Prostate gland (tissue), 2 donors: Measurements from ENCODE around the gene ZFHX2. TPM values are rescaled to one million over a fixed set of nuclear protein-coding genes. Genes with fewer than 3 reads are reported as not detected.

Source experiments
- DNase-seq: peaks from one replicate; pipeline ENCODE4 v3.0.0-alpha.2; 2019; ENCODE audit warnings: low spot score
- H3K27ac ChIP-seq, 2 donors: fragments of 200-600 bp; sonication (generic); 2 replicates each; pipeline ENCODE4 v1.5.1; 2017 to 2019
- H3K27me3 ChIP-seq: fragments of 200-600 bp; sonication (generic); replicated peaks from 2 replicates; pipeline ENCODE4 v1.5.1; 2019; ENCODE audit not compliant: insufficient read depth
- H3K36me3 ChIP-seq, 2 donors: fragments of 200-600 bp; sonication (generic); 1 replicate in 1 of 2; 2 replicates in 1 of 2; pipeline versions ENCODE4 v1.5.1 to v1.8.1; 2017 to 2019
- H3K4me1 ChIP-seq: fragments of 200-600 bp; sonication (generic); replicated peaks from 2 replicates; pipeline ENCODE4 v1.5.1; 2019
- H3K4me3 ChIP-seq, 2 donors: fragments of 200-600 bp; sonication (generic); 2 replicates each; pipeline ENCODE4 v1.5.1; 2017 to 2019
- H3K9me3 ChIP-seq: fragments of 200-600 bp; sonication (generic); 2 replicates; pipeline ENCODE4 v1.5.1; 2017
- POLR2A ChIP-seq: fragments of 450-650 bp; IDR thresholded peaks from one replicate; pipeline ENCODE4 v1.6.1; 2016; ENCODE audit warnings: antibody characterized with exemption, mild to moderate bottlenecking
- POLR2AphosphoS5 ChIP-seq: sonication (generic); formaldehyde crosslinking; IDR thresholded peaks from one replicate; pipeline ENCODE4 v1.6.1; 2017; ENCODE audit warnings: antibody characterized with exemption
- WGBS: methylation state at CpG from one replicate; pipeline ENCODE4 v1.1.5; 2018; 5-methylcytosine and 5-hydroxymethylcytosine counted together
- intact Hi-C: fragments of 100-400 bp; cut with DNase I; formaldehyde crosslinking; loops from one replicate; pipeline ENCODE4 v1.14.2; 2022
- total RNA-seq, 2 donors: library from RNA; depleted of rRNA; stranded (reverse); fragments of >200 nt; gene quantifications; one replicate each; pipeline ENCODE4 v1.1.0, GENCODE V29; 2016
- TF ChIP-seq, protein P1 (sequence below), 4 experiments: fragments of 200-600 bp in 2 of 4; fragments of 450-650 bp in 2 of 4; sonication (generic) in 2 of 4; IDR thresholded peaks; 1 replicate in 3 of 4; 2 replicates in 1 of 4; pipeline ENCODE4 v1.5.1; 2016 to 2019; ENCODE audit warnings: antibody characterized with exemption in 4 of 4, mild to moderate bottlenecking in 2 of 4, moderate library complexity in 2 of 4

Gene ZFHX2
- total RNA-seq, 2 donors from 2014 or later: 2.5 to 3.1 TPM

DNA sequence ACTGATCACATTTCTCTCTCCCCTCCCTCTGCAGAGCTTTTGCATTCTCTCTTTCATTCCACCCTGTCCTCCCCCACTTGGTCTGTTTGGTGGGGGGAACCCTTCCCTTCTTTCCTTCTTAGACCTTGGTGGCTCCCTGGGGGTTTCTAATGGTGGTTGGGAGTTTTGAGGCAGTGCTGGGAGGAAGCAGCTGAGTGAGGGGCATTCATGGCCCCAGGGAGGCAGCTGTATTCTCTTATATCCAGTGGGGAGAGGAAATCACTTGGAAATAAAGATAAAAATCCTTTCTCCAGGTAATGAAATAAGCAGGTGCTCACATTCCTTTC, 68.8 kb downstream of the ZFHX2 start:
- Histone ChIP-seq H3K4me3 (no peak overlapping the region), H3K27me3 (no peaks in the 10 kb centered on the region), H3K9me3 (no peaks in the 10 kb centered on the region), H3K36me3 (no peaks in the 10 kb centered on the region), H3K4me1 (no peaks in the 10 kb centered on the region), H3K27ac (no peak overlapping the region)
- DNase-seq: no peak
- TF ChIP-seq POLR2A (no peak), POLR2AphosphoS5 (no peak)
- TF ChIP-seq, protein P1, sequence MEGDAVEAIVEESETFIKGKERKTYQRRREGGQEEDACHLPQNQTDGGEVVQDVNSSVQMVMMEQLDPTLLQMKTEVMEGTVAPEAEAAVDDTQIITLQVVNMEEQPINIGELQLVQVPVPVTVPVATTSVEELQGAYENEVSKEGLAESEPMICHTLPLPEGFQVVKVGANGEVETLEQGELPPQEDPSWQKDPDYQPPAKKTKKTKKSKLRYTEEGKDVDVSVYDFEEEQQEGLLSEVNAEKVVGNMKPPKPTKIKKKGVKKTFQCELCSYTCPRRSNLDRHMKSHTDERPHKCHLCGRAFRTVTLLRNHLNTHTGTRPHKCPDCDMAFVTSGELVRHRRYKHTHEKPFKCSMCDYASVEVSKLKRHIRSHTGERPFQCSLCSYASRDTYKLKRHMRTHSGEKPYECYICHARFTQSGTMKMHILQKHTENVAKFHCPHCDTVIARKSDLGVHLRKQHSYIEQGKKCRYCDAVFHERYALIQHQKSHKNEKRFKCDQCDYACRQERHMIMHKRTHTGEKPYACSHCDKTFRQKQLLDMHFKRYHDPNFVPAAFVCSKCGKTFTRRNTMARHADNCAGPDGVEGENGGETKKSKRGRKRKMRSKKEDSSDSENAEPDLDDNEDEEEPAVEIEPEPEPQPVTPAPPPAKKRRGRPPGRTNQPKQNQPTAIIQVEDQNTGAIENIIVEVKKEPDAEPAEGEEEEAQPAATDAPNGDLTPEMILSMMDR (IDR thresholded peaks at IDR 0.05): no peak
- intact Hi-C loops: no loop called here

DNA sequence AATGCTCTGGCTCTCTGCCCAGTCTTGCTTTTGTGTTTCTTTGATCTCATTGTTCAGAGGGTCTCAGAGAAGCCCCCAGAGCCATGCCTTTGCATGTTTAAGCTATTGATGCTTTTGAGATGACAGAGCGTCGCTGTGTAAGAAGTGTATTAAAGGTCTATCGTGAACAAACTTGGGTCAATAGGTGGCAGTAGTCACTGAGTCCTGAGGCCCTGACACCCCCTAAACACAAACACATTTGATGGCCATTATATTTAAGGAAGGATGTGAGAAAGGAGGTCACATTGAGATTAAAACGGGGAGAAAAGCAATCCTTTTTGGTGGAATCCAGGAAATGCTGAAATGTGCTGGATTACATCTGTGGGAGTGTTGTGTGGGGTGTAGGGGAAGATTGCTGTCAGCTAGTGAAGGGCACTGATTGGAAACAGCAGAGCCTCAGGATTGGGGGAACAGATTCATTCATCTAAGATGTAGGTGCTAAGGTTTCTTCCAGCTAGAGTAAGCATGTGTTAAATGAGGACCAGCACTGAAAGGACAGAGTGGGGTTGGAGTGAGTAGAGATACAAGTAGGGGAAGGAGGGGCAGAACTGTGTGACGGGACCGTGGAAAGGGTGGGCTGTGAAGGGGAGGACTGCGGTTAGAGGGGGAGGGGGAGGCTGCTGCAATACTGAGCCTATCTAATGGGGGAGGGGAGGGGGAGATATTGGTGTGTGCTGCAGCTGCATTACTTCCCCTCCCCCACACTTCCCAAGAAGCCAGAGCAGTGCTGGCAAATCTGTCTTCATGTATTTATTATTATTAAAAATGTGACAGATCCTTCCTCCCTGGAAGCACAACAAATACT, 69.4 kb downstream of the ZFHX2 start:
- Histone ChIP-seq H3K27me3 (no peaks in the 10 kb centered on the region), H3K9me3 (no peaks in the 10 kb centered on the region), H3K4me3 (no peak overlapping the region), H3K27ac (no peak overlapping the region), H3K4me1 (no peaks in the 10 kb centered on the region), H3K36me3 (peaks cover 0 to 6% of the 10 kb centered on the region in 2 donors)
- no peak for DNase-seq
- no peak for TF ChIP-seq POLR2AphosphoS5
- intact Hi-C loops: no loop called here
- WGBS: 63% methylated on average over 7 of the region's 7 CpGs

DNA sequence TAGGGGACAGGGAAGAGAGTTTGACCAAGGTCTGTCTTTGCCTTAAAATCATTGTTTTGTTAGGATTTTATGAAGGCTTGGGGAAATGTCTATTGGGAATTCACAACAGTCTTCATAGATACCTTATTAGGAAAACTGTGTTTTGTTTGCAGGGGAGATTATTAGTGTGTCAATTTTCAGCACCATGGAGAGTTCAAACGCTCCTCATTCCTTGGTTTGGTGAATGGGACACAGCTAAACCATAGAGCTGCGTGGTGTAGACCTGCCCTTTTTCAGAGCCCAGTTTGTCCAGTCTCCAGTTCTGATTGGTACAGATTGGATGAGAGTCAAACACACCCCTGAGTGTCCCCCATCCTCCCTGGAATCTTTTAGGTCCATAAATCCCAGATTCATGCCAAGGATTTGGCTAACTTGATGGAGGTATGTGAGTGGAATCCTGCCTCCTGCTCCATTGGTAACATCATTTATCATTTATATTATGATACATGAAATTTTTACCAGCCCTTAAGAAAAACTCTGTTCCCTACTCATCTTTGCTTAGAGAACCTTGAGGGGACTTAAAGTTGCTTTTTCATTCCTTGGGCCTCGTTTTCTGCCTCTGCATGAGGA, 70.1 kb downstream of the ZFHX2 start:
- Histone ChIP-seq H3K9me3 (no peaks in the 10 kb centered on the region), H3K27ac (no peak overlapping the region), H3K4me1 (no peaks in the 10 kb centered on the region), H3K36me3 (peaks cover 3 to 7% of the 10 kb centered on the region in 2 donors), H3K27me3 (no peaks in the 10 kb centered on the region), H3K4me3 (no peak overlapping the region)
- 55% methylated on average over 3 of the region's 3 CpGs for WGBS
- intact Hi-C loops: no loop called here
- no peak for DNase-seq
- TF ChIP-seq, protein P1 (IDR thresholded peaks at IDR 0.05): no peak
- TF ChIP-seq POLR2A: no peak
- TF ChIP-seq POLR2AphosphoS5: no peak

DNA sequence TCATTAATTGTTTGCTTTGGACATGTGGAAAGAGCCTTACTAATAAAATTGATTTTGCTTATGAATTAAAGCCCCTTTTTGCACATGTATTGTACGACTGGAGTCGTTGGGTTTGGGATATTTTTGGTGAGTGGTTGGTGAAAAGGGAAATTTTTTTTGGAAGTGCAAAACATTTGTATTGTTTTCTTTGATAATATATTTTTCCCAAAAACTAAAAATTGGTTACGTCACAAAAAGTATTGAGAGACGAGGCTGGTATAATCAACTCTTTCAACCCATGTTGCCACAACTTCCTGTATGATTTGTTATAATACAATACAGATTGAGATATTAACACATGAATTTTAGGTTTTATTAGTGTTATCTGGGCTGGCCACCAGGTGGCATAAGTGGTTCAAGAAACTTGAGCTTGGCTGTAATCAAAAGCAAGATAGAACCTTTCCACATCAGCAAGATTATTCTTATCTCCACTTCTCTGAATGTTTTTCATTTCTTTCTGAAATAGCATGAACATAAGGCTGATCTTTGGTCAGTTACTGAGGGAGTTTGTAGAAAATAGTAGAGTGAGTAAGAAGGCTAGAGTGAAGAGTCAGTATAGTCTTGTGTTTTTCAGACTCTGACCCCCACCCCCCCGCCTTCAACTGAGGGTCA, 73.3 kb downstream of the ZFHX2 start:
- no peaks in the 10 kb centered on the region for H3K27me3 ChIP-seq
- H3K4me1 ChIP-seq: no peaks in the 10 kb centered on the region
- H3K4me3 ChIP-seq: no peak overlapping the region
- no peak overlapping the region for H3K27ac ChIP-seq
- peaks cover 11 to 18% of the 10 kb centered on the region in 2 donors for H3K36me3 ChIP-seq
- intact Hi-C loops: loop anchor here (5.0 kb wide), 1 partner anchor 84 kb away; no protein-coding TSS in a partner anchor
- no peaks in the 10 kb centered on the region for H3K9me3 ChIP-seq
- TF ChIP-seq POLR2AphosphoS5: no peak
- TF ChIP-seq, protein P1 (IDR thresholded peaks at IDR 0.05): peak; percentile 34 to 86 (median 76)
- 24% methylated on average over 5 of the region's 5 CpGs for WGBS
- DNase-seq: peak; percentile 44

DNA sequence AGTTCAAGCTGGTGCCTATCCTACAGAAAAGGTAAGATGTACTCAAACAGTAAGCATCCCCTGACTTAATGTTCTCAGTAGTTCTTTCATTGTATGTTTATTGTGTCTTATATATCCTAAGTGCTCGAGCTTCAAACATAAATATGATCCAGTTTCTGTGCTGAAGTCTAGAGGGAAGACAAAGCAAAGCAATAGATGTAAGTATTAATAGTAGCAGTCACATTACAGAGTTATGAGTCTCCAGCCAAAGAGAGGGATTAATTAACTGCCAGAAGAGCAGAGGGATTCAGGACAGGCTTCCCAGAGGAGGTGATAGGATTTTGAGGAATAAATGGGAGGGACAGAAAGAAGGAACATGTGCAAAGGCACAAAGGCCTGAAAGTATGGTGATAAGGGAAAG, 80.6 kb downstream of the ZFHX2 start:
- H3K4me1 ChIP-seq: peaks cover 5% of the 10 kb centered on the region
- H3K27ac ChIP-seq: no peak overlapping the region
- WGBS: 93% methylated on average over 1 of the region's 1 CpG
- TF ChIP-seq POLR2A: no peak
- TF ChIP-seq, protein P1 (IDR thresholded peaks at IDR 0.05): no peak
- TF ChIP-seq POLR2AphosphoS5: no peak
- peaks cover 3 to 11% of the 10 kb centered on the region in 2 donors for H3K36me3 ChIP-seq
- H3K9me3 ChIP-seq: no peaks in the 10 kb centered on the region
- H3K27me3 ChIP-seq: no peaks in the 10 kb centered on the region
- DNase-seq: no peak
- intact Hi-C loops: no loop called here
- no peak overlapping the region for H3K4me3 ChIP-seq
